ENCODE measurements around the gene EMX1.

Gene EMX1

GRCh38 chr2:72917138-72917876 is at the start of gene EMX1:
Gene EMX1 (plus strand): TSS chr2:72917519. CDS start chr2:72917853, 334 bp downstream.
- DNase-seq, result peak; percentile 79

DNA sequence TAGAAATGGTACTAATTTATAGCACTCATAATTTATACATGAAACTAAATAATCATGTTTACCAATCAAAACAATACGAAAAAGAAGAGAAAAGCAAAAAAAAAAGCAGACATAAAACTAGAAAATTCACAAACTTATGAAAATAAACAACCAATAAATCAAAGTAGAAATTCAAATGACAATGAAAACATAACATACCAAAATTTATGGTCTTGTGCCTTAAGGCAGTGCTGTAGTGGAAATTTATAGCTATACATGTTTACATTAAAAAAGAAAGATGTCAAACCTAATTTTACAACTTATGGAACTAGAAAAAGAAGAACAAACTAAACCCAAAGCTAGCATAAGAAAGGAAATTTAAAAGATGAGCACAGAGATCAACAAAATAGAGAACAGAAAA is 46.3 kb upstream of the EMX1 start:
- no peak for DNase-seq

DNA sequence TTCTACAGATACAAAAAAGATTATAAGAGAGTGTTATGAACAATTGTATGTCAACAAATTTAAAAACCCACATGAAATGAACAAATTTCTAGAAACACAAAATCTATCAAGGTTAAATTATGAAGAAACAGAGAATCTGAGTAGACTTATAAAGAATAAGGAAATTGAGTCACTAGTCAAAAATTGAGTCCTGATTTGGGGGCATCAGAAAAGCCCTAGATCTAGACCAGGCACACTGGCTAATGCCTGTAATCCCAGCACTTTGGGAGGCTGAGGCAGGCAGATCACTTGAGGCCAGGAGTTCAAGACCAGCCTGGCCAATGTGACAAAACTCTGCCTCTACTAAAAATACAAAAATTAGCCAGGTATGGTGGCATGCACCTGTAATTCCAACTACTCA is 45.4 kb upstream of the EMX1 start:
- DNase-seq, result no peak

GRCh38 chr2:72883356-72883962 is 33.9 kb upstream of the EMX1 start:
- DNase-seq, result no peak

DNA sequence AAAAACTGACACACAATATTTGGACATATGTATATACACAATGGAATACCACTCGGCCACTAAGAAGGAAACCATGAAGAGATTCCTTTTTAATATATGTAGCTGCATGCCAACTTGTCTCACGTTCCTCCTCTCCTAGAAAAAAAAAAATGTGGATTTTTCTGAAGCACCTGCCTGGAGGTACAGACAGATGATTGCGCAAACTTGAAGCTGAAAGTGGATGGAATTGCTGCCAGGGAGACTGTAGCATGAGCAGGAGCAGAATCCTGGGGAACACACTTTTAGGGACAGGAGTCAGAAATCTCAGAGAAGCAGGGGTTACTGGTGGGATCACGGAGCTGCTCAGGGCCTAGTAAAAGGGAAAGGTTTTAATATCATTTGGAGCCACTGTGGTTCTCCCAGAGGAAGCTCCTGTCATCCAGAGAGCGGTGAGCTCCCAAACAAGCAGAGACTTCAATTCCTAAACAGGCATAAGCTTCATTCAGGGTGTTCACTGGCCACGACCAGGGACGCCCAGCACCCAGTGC is 30.8 kb upstream of the EMX1 start:
- DNase-seq, result no peak

DNA sequence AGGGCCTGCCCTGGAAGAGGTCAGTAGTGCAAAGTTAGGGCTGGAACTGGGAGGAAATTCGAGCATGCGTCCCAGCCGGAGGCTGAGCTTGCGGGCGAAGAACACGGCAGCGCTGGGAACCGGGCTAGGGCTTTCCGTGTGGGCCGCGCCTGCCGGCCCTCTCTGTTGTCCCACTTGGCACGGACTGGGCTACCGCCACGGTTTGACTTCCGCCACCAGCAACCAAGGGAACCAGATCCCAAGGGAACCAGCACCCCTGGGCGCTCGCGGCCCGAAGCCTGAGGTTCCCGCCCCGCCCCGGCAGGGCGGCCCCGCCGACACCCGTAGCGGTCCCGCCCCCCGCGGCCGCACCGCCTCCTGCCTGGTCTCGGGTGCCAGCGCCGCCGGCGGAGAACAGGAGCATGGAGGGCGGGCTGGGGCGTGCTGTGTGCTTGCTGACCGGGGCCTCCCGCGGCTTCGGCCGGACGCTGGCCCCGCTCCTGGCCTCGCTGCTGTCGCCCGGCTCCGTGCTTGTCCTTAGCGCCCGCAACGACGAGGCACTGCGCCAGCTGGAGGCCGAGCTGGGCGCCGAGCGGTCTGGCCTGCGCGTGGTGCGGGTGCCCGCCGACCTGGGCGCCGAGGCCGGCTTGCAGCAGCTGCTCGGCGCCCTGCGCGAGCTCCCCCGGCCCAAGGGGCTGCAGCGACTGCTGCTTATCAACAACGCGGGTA is 30.1 kb upstream of the EMX1 start, which contains the start of gene SPR:
TSS of gene SPR (plus strand) at position 377 of the 708 bp plus-strand sequence. CDS start at position 402, 25 bp downstream.
- DNase-seq, result peak; percentile 78

GRCh38 chr2:72887740-72888437 is 29.4 kb upstream of the EMX1 start:
- peak; percentile 77 for DNase-seq

DNA sequence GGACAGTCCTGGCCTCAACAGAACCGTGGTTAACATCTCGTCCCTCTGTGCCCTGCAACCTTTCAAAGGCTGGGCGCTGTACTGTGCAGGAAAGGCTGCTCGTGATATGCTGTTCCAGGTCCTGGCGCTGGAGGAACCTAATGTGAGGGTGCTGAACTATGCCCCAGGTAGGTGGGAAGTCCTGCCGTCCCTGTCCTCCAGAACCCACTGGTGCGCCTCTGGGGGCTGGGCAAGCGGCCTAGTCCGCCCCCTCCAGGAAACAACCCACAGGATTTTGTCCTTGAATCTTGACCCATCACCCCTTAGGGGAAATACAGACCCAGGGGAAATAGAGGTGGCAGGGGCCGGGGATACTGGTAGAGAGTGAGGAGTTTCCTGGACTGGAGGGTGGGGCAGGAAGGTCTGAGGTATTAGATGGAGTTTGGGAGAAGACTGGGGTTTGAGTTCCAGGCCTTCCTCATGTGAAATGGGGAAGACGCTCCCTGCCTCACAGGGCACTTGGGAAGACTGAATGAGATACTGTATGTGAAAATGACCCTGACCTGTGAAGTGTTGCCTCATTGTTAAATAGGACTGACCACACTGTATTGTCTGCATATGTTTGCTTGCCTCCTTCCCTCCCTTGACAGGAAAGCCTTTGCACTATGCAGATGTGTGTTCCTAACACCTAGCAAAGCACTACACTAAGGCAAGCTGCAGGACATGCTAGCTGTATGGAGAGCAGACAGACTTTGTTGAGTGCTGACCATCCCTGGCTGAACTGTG is 28.7 kb upstream of the EMX1 start:
- DNase-seq, result no peak

- DNase-seq, result no peak
Measured at GRCh38 chr2:72889991-72890390, 27.3 kb upstream of the EMX1 start.

GRCh38 chr2:72891091-72891818 is 26.1 kb upstream of the EMX1 start:
- DNase-seq, result no peak

GRCh38 chr2:72892506-72893173 is 24.7 kb upstream of the EMX1 start:
- peak; percentile 3 for DNase-seq

DNA sequence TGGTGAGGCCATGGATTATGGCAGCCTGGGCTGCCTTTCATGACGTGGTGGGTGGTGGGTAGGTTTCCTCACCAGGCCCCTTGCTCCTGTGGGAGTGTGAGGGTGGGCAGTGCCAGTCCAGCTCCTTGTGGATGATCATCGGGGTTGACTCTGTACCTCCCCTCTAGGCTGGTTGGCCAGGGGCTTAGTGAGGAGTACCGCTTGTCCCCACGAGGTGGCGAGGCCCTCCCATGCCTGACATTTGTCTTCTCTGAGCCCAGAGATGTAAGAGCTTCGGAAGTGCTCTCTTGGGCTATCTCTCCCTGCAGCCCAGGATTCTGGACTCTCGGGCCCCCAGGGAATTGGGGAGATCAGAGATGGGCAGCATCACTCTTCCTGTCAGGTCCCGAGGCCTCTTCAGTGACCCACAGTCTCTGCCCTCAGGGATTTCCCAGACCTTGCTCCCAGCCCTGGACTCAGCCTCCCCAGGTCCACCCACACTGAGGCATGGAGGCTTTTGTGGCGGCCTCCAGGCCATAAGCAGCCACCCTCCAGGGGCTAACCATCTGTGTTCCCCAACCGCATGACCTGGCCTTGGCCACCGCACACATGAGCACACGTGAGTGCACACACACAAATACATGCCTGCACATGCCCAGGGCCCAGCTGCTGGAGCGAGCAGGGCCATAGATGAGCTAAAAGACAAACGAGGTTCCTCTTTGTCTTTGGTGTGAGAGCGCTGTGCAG is 23.6 kb upstream of the EMX1 start:
- DNase-seq, result no peak

DNA sequence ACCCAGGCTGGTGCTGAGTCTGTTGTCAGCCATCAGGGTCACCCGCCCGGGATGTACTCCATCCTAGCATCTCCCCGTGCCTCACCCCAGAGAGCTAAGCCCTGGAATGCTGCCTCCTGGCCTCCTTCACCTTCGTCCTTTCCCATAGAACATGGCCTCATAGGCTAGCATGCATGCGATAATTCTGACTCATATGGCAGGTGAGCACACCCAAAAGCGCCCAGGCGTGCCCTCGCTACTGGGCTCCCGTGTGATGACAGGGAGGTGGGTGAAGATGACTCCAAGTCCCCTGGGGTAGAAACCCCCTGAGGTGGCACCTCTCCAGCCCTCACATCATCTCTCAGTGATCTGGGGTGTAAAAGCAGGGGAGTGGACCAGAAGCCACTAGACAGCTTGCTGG is 22.8 kb upstream of the EMX1 start:
- no peak for DNase-seq

- DNase-seq, result no peak
Measured at GRCh38 chr2:72895154-72895553, 22.2 kb upstream of the EMX1 start.

DNA sequence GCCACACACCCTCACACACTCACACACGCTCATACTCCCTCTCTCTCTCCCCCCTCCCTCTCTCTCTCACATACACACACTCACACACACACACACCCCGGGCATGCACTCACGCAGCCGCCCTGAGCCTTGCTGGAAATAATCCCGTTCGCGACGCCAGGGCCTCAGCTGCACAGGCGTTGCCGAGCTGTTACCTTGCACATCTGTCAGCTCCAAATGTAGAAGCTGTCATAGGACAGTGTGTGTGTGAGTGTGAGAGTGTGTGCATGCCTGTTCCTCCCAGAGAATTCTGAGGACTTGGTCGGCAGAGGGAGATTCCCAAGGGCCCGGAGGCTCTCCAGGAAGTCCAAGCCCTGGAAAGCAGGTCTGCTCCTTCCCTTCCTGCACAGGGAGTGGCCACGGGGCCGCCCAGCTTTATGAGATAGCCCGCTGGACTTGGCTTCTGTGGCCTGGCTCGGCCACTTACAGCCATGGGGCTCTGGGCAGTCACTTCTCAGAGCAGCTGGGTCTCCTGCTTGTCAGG is 21.5 kb upstream of the EMX1 start:
- DNase-seq, result no peak

DNA sequence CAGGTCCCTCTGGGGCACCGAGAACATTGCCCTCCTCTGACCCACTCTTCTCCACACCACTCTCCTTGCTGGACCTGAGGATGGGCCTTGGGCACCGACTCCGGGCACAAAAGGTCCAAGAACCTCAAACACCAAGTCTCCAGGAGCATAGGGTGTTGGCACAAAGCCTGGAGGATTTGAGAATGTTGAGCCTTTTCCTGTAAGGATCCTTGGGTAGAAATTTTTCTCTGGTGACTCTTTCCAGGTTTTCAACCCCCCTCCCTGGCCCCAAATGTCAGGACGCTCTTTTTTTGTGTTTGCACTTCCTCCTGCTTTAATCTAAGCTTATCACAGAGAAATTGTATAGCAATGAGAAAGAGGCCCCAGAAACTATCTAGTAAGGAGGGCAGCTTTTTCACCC is 20.9 kb upstream of the EMX1 start:
- no peak for DNase-seq

DNA sequence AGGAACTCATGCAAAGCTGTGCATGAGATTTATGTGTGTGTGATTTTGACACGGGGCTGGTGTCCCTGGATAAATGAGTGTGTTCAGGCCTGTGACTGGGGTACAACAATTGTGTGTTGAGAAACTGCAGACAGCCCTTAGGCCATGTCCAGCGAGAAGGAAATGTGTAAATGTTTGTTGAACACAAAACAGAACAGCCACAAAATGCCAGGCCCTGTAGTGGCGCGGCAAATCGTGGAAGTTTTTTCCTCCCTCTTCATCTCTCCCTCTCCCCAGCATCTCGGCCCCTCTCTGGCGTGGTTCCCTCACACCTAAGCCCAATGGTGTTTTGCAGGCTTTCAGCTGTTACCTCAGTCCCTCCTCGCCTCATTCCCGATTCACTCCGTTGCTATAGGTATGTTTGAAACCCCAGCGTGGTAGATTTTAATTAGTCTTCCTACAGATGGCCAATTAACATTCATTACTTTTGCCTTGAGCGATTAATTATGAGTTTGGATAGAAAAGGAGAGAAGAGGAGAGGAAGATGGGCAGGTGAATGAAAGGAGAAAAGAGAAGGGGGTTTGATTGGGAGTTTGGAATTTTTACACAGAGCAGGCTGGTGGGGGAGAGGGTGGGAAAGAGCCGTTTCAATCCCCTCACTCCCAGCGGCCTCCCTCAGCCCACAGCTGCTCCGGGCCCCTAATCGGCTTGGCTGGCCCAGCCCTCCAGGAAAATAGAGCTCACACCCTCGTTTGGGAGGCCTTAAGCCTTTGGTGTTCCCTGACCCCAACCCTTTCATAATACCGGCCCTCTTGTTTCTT is 19.3 kb upstream of the EMX1 start:
- no peak for DNase-seq

GRCh38 chr2:72898585-72898906 is 18.8 kb upstream of the EMX1 start:
- DNase-seq, result no peak

DNA sequence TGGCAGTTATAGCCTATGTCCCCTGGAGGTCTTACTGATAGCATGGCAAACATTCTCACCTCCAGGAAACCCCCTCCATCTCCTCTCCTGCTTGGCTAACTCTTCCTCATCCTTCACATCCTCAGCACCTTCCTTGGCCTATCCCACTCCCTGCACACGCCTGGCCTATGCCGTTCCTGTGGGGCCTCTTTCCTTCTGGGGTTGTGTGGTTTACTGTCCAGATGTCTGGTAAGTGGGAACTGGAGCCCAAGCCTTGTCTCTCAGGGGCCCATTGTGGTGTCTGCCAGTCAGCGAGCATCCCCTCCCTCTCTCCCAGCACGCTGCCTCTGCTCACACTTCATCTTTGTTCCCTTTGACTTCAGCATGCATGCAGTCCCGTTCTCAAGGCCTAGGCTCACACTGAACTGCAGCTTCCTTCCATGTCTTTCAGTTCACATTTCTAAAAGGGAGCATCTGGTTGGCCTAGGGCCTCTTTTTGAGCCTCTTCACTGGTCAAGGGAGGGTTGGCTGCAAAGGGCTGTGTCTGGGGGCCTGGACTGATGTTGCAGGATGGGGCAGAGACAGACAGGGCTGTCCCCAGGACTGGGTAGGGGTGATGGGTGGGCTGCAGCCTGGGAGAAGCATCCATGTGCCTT is 17.0 kb upstream of the EMX1 start:
- no peak for DNase-seq
